NCI-H2107 treated with DMSO at 0.1 percent for 48 hours (cell line): ENCODE results near the gene TBX20.

ENCODE experiments used
- DNase-seq: peaks from one replicate; lab custom pipeline; 2025; ENCODE audit not compliant: unreplicated experiment; lab: John Stamatoyannopoulos, UW

Gene TBX20

DNA sequence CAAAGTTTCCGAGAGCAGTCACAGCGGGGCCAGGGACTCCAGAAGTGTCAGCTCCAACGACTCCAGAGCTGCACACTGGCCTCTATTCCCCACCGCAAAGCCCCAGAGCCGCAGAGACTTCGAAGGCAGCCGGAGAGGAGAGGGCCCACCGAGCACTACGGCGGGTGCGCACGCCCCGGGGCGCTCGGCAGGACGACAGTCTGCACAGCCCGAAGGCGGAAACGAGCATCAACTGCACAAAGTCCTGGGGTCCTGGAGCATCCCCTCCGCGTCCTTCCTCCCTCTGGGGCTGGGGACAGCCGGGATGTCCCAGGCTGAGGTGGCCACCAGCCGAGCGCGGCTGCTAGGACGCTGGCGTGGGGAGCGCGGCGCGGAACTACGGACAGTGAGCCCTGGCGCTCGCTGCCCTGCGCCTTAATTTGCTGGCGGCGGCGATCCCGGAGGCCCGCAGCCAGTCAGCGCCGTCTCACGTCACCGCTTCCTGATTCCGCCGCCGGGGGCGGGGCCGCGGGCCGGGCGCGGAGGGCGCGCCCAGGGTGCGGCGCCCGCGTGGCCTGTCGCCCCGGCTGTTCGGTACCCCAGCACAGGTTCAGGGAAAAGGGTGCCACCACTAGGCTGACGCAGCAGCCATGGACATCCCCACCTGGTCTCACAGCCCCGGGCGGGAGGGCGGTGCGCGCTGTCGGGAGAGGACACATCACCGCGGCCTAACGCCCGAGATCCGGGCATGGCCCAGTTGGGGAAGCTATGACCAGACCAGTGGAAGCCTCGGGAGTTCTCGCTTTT is at the start of gene TBX20:
TSS of gene TBX20 (minus strand) at position 391 of the 786 bp plus-strand sequence. CDS start 480 bp downstream, outside the sequence.
- no peak for DNase-seq

DNA sequence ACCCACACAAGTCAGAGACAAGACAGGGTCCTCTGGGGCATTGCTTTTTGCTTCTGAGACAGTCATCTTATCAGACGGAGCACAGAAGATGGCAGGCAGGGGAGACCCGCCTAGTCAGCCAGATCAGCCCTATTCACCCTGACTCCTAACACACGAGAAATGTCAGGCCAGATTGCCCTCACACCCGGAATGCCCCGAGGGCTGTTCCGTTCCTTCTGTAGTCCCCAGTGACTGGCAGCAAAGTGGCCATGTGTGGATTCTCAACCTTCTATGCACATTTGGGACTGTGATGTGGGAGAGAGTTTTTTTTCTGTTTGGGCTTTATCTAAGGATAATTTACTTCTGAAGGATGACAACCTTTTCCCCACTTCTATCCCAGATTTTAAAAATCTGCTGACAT is 35.5 kb upstream of the TBX20 start:
- DNase-seq: no peak

GRCh38 chr7:35286986-35287385 is 33.1 kb upstream of the TBX20 start:
- DNase-seq: no peak

DNA sequence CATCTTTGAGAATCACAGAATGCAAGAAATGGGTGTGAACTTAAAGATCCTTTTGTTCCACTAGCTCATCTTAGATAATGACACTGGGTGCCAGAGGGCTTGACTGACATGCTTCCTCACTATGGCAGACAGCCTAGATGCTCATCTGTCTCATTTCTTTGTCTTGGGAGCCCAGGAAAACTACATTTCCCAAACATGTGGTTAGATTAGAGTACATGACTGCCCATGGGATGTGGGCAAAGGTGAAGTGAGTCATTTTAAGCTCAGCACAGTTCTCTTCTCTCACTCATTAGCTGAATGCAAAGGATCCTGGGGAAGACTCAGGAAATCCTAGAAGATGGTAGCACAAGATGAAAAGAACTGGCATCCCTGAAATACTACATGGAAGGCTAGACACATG is 32.5 kb upstream of the TBX20 start:
- DNase-seq: no peak

GRCh38 chr7:35285799-35286198 is 31.9 kb upstream of the TBX20 start:
- DNase-seq: no peak

GRCh38 chr7:35280902-35281301 is 27.0 kb upstream of the TBX20 start:
- no peak for DNase-seq

- DNase-seq: no peak
Observed at GRCh38 chr7:35277359-35277758, 23.5 kb upstream of the TBX20 start.

DNA sequence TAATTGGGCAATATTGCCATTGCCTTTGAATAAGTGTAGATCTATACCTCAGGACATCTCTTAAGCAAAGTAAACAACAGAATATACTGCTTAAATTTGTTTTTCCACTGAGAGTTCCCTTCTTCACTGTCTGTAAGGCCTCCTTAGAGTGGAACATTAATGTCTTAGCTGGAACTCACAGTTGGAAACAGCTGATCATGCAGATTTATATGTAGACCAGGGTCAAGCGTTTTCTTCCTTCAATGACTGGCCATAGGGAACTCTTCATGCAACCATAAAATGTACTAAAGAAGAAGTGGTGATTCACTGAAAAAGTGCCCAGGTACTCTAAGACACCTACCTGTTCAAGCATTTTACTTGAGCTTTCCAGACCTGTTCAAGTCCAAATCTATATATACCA is 18.3 kb upstream of the TBX20 start:
- no peak for DNase-seq

GRCh38 chr7:35268953-35269352 is 15.1 kb upstream of the TBX20 start:
- no peak for DNase-seq

- no peak for DNase-seq
Observed at GRCh38 chr7:35267411-35267810, 13.5 kb upstream of the TBX20 start.

DNA sequence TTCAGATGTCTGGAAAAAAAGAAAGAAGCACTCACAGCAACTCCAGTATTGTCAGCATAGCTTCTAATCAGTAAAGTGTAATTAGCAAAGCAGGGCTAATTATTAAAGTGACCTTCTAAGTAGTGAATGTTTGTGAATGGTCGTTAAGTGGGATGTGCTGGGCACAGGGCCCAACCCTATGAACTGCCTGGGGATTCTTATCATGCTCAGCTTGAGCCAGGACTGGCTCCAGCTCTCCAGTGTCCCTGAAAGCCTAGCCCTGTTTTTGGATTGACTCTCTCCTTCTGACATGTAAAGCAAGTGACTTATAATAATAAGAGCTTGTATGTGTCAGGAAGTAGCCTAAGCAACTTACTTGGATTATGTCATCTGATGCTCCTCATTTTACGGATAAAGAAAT is 9.5 kb upstream of the TBX20 start:
- no peak for DNase-seq

- DNase-seq: no peak
Observed at GRCh38 chr7:35261476-35262285, 7.8 kb upstream of the TBX20 start.

DNA sequence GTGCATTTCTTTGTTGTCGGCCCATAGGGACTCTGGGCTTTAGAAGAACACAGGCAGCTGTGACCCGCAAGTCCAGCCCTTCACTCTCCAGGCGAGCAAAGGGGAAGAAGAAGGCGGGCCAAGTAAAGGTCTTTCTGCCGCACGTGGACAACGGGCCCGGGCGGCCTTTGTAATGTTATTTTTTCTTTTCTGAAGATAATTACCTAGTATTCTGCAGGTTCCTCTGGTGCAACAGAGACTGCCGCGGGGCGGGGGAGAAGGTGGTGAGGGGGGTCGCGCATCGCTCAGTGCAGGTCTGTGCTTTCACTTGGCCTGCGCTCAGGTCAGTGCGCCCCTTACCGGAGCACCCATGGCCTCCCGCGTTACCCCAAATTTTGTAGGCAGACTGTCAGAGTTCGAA is 7.1 kb upstream of the TBX20 start:
- no peak for DNase-seq

DNA sequence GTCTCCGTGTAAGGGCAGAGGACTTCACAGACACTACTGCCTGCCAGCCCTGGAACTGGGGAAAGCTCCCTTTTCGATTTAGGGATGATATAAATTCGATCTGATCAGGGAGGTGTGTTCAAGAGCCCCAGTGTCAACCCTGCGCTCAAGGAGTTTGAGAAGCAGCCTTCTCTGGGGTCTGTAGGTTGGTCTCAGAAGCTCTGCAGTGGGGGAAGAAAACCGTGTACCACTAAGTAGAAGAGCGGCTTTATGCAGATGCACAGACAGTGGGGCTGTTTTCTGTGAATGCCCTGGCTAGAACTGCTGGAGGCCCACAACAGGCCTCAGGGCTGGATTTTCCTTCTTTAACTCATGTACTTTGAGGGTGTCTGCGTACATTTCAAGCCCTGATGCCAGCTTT is 6.3 kb upstream of the TBX20 start:
- DNase-seq: no peak

DNA sequence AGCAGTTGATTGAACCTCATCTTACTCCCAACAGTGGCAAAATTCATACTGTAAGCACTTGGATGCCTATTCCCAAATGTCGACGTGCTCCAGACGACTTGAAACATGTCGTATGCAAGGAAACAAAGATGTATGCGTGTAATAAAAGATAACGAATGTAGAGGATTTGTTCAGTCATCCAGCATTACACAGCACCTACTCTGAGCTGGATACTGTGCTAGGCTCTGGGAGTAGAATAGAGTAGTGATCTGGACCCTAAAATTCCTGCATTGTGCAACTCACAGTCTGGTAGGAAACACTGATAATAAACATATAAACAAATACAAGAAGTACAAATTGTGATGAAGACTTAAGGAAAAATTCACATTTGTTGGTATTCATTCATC is 5.6 kb upstream of the TBX20 start:
- DNase-seq: no peak

DNA sequence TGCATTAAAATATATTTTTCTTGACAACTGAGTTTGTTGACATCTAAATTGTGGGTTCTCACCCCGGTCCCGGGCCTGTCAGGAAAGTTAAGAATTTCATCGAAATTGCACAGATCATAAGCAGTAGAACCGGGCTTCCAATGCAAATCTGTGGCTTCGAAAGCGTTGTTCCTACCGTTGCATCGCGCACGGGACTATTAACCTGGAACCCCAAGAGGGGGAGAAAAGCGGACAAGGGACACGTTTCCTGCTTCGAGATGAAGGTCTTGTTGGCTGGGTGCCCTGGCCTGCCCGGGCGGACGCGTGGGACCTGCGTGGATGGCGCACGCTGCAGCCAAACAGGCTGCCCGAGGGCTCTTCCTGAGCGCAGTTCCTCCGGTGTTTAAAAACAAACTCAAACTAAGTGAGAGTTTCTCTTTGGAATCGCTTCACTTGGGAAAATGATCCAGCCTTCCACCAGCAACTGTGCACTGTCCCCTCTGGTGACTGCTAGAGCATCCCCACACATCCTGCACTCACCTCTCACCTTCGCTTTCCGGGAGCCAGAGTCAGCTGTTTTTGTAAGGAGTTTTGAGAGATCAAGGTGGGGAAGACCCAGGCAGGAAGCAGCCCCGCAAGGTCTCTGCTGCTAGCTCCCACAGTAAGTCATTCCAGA is 5.1 kb upstream of the TBX20 start:
- no peak for DNase-seq

DNA sequence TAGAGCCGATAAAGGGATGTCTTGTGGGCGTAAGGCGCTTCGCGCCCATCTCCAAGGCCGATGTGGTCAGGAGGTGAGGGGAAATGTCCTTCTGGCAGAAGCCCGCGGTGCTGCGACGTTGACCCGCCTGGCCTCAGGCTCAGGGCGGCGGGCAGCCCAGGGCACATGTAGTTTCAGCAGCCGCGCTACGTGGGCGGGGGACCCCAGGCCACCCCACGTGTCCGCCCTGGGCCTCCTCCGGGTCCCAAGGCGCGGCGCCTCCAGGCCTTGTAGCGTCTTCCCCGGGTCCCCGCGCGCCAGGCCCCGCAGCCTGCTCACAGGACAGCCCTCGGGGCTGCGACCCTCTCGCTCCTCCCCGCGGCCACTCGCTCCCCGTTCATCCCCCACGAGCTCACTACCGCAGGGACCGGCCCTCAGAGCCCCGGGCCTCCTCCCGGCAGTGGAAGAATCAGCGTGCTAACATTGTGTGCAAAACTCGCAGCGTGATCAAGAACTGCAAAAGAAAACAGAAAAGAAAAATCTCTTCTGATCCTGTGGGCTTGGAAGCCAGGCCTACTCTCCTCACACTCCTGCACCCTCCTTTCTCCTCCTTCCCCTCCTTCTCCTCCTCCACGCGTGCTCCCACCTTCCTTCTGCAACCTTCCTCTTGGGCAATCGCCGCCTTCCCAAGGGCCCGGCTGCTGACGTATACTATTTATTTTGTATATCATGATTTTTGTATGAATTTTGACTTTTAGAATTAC is 4.4 kb upstream of the TBX20 start:
- DNase-seq: no peak

GRCh38 chr7:35257251-35258124 is 3.6 kb upstream of the TBX20 start:
- no peak for DNase-seq

GRCh38 chr7:35256256-35257175 is 2.6 kb upstream of the TBX20 start:
- no peak for DNase-seq
